Measurements from ENCODE around the gene MEF2D. TPM values are rescaled to one million over a fixed set of nuclear protein-coding genes. Genes with fewer than 3 reads are reported as not detected.

Gene MEF2D
- total RNA-seq, 1 donor from 2014 or later = 96.6 TPM

- intact Hi-C loops (cut with DNase I) = no loop called here
- ATAC-seq (ENCODE audit: poor library complexity) (no peak), DNase-seq (no peak)
These were observed 61.4 kb downstream of the MEF2D start for GRCh38 chr1:156439036-156439776.

DNA sequence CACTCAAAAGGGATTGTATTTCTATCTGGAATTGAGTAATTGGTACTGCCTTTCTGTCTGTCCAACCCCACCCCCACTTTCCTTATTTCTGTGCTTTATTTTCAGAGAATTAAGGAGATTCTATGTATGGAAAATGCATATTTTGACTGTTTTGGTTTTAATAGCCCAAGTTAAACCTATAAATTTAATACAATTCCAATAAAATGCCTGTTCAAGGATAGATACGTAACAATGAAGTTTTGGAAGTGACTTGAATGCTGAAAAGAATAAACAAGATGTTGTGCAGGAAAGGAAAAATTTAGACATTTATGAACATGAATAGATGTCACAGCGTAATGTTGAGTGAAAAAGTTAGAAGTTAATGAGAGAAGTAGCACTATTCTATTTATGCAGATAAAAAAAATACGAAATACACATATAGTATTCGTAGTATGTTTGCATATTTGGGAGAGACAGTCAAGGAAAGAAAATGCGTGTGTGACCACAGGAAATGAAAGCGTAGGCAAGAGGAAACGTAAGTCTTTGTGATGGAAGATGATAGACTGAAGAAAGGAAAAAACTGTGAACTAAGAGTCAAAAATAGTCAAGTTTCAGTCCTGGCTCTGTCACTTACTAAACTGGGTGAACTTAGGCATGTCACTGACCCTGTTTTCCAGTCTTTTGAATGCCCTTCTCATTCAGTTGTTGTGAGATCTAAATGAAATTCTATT is 62.1 kb downstream of the MEF2D start:
- no peak for DNase-seq
- intact Hi-C loops (cut with DNase I) = no loop called here

GRCh38 chr1:156437037-156437867 is 63.3 kb downstream of the MEF2D start:
- ATAC-seq (ENCODE audit: poor library complexity) = no peak
- intact Hi-C loops (cut with DNase I) = no loop called here
- DNase-seq = no peak

More for the DNA sequence above, 62.1 kb downstream of the MEF2D start:
- ATAC-seq (ENCODE audit: poor library complexity) = no peak

DNA sequence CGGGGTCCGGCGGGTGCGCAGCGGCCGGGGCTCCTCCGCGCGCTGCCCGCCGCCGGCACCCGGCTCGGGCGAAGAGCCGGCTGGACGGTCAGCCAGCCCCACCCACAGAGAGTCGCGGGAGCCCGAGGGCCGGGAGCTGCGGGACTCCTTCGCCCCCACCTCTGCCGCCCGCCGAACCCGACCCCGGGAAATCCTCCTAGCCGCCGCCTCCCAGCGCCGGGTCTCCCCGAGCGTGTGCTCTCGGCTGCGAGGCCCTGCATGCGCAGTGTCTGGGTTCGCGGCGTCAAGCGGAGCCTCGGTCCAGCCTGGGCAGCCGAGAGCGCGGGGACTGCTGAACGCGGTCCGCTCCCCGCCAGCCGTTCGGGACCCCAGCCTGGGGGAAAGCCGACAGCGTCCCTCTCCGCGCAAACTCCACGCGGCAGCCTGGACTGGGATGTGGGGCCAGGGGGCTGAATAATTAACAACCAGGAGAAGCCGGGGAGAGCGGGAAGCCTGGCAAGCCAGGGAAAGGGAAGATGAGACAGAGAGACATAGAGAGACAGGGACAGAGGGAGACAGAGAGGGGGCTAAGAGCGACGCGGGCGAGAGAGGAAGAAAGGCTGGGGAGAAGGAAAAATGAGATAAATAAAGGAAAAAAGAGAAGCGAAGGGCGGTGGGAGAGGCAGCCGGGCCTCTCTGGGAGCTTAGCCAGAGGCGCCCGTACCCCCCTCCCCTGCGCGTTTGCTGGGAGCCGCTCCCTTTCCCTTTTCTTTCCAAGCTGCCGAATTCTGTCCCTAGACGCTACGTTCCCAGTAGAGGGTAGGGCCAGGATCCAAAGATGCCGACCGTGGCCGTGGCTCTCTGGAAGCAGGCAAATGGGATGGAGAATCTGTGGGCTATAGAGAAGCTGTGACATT is 64.2 kb downstream of the MEF2D start:
- DNase-seq (peak; percentile 21), ATAC-seq (ENCODE audit: poor library complexity) (no peak)
- intact Hi-C loops (cut with DNase I) = no loop called here

DNA sequence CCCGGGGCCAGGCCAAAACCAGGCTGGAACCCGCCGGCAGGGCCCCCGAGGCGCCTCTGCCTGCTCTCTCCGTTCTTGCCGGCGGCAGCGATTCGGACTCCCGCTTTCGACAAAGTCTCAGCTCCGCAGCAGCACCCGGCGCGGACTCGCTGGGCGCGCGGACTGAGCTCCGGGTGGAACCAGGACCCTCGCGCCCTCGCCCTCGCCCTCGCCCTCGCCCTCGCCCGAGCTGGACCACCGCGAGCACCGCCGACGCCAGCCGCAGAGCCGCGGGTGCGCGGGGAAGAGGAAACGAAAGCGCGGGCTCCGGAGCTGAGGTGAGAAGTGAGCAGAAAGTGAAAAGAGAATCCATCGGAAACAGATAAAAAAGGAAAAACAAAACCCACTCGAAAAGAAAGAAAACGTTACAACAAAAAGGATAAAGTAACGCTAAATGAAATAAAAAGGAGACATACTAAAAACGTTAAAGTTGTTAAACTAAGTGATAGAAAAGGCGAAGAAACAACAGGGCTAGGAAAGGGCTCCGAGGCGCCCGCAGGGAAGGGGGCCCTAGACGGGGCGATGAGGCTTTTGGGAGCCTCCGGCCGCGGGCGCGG is 64.9 kb downstream of the MEF2D start:
- DNase-seq = peak; percentile 40
- intact Hi-C loops (cut with DNase I) = no loop called here

DNA sequence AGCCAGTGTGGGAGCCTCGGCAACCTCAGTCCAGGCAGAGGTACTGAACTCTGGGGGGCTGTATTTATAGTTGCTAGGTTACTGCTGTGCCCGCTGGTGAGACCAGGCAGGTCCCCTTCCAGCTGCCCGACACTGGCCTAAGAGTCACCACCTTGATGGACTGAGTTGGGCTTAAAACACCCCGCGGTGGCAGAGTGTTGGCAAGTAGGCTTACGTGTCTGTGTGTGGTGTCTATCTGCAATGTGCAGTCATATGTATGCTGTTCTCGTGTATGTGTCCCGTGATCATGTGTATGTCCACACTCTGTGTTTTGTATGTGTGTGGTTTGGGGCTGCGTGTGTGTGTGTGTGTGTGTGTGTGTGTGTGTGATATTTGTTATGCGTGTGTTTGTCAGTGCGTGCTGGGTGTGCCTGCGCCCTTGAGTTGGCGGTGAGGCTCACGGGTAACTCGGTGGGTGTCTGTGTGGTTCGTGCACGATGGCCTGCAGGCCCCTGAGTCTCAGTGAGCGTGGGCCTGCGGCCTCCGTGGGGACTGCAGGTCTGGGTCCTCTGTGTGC is 65.5 kb downstream of the MEF2D start:
- intact Hi-C loops (cut with DNase I) = no loop called here

More for the DNA sequence above, 64.9 kb downstream of the MEF2D start:
- ATAC-seq (ENCODE audit: poor library complexity) = no peak

DNA sequence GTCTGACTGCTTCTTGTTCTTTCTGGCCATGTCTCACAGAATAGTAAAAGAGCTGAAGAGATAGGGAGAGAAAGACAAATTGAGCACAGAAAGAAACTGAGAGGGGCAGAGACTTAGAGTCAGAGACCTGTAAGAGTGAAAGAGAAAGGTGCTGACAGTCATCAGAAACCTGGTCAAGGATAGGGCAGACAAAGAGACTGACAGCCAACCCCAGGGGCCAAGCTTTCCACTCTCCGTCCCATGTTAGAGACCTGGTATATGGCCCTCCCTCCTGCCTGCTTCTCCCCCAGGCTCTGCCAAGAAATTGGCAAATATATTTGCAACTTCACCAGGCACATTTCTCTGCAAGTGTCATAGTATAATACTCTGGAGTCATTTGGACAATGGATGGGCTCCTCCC is 67.0 kb downstream of the MEF2D start:
- intact Hi-C loops (cut with DNase I) = no loop called here
- DNase-seq (no peak), ATAC-seq (ENCODE audit: poor library complexity) (no peak)

More for the DNA sequence above, 65.5 kb downstream of the MEF2D start:
- DNase-seq = peak; percentile 29
- no peak for ATAC-seq (ENCODE audit: poor library complexity)

DNA sequence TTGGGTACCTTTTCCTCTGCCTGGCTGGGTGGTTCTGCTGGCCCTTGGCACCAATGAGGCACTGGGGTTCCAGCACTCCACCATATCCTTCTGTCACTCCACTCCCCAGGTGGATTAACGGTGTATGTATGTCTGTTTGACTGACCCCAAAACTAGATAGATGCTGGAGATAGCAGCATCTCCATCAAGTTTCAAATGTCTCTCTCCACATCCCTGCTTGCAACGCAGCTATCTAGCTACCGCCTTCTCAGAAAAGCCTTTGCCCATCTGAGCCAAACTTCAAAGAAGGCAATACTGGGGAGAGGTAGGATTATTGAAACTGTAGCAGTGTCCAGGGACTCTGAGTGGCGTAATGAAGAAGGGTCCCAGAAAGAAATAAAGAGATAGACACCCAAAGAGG is 67.5 kb downstream of the MEF2D start:
- ATAC-seq (ENCODE audit: poor library complexity) (no peak), DNase-seq (no peak)
- intact Hi-C loops (cut with DNase I) = no loop called here

DNA sequence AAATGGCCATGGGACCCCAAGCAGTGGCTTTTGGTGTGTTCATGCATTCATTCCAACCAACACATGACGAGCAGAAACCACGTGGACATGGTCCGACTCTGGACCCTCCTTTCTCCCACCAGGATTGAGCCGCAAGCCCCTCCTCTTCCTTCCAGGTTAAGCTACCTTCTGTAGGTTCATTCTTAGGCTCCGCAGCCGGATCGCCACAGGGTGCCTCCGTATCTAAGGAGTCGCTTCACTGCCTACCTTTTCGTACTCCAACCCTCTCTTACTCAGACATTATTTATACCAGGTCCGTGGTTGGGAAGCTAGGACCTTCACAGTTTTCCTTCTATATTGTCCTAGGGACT is 67.9 kb downstream of the MEF2D start:
- intact Hi-C loops (cut with DNase I) = no loop called here
- no peak for ATAC-seq (ENCODE audit: poor library complexity)
- DNase-seq = no peak

- ATAC-seq (ENCODE audit: poor library complexity) (no peak), DNase-seq (no peak)
- intact Hi-C loops (cut with DNase I) = no loop called here
These were observed 68.6 kb downstream of the MEF2D start for GRCh38 chr1:156431769-156432668.

DNA sequence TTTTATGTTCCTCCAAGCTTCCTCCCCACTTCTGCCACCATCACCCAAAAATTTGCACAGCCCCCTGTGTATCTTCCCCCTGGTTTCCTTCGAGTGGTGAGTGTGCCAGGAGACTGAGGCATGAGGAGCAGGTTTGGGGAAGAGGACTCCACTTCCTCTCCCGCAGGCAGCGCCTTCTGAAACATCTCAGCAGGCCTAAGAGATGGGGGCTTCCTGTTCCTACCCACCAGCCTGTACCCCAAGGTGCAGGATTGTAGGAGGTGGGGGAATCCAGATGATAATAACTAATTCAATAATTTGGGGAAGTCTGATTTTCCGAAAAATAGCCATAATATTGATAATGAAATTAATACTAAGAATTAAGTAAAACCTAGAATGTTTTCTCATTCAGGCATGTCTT is 69.2 kb downstream of the MEF2D start:
- intact Hi-C loops (cut with DNase I) = no loop called here
- DNase-seq (no peak), ATAC-seq (ENCODE audit: poor library complexity) (no peak)

GRCh38 chr1:156430866-156431265 is 69.7 kb downstream of the MEF2D start:
- intact Hi-C loops (cut with DNase I) = no loop called here
- no peak for ATAC-seq (ENCODE audit: poor library complexity)
- no peak for DNase-seq

DNA sequence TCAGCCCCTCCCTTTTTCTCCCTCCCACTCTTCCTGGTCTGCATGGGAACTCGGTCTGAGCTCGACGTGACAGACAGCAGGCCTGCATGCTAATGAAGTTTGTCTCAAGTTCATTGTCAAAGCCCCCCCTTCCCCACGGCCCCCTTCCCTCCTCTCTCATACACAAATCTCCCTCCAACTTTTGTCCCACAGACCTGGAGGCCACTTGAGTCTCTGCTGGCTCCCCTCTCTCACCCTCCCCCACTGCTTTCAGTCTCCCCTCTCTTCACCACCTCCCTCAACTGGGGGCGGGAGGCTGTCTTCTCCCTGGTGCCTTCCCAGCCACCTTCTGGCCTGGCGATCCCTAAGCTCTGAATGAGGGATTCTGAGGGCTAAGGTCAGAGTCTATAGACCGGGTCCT is 70.3 kb downstream of the MEF2D start:
- no peak for ATAC-seq (ENCODE audit: poor library complexity)
- intact Hi-C loops (cut with DNase I) = no loop called here
- no peak for DNase-seq

DNA sequence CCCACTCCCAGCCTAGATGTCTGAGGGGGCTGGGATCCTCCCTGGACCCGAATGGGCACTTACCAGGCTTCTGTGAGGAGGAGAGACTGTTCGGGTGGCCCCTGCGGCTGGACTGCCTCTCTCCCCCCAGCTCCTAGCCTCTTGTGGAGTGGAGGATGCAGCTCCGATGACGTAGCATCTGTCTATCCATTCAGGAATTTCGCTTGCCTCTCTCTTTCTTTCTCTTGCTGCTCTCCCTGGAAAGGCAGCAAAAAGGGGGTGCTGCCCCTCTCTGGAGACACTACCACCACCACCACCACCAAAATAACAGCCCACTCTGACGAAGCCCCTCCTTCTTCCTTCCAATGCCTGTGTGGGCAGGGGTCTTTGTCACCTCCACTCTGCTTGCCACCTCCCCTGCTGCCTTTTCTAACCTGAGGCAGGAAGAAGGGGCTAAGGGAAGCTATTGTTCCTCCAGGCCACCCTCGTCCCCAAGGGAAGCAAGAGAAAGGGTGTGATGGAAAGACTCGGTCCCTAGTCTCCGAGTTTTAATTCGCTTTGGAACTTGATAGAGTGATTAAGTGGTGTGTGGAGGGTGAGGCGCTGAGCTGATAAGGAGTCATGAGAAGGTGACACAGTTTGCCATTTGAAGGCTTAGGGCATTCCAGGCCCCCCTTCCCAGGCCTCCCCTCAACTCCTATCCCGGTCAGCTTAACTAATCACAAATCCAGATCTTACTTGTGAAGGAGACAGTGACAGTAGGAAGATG is 71.1 kb downstream of the MEF2D start:
- intact Hi-C loops (cut with DNase I) = no loop called here
- ATAC-seq (ENCODE audit: poor library complexity) (no peak), DNase-seq (no peak)

DNA sequence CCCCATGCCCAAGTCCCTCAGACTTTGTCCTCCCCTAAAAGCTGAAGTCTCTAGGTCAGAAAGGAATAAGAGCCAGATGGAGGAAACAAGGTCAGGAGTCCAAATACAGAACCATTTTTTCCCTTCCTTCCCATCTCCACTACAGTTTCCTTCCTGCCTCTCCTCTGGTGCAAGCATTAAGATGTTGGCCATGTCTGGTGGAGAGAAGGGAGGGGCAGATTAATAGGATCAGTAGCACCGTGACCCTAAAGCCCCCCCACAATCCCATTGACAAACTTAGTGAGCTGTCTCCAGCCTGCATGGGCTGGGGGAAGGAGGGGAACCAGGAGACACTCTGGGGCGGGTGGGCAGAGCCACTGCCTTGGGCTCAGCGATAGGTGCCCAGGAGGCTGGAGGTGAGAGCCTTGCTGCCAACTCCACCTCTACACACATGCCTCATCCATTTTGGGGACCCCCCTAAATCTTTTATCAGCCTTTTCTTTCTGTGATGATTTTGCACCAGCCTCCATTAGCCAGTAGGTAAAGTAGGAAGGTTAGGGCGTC is 71.8 kb downstream of the MEF2D start:
- DNase-seq (no peak), ATAC-seq (ENCODE audit: poor library complexity) (no peak)
- intact Hi-C loops (cut with DNase I) = no loop called here

- ATAC-seq (ENCODE audit: poor library complexity) (no peak), DNase-seq (no peak)
- intact Hi-C loops (cut with DNase I) = no loop called here
These were observed 72.6 kb downstream of the MEF2D start for GRCh38 chr1:156427957-156428356.
